Superior temporal gyrus (tissue), 1 donor: ENCODE measurements around the gene RHEBL1.

Source experiments
- DNase-seq: peaks from one replicate; pipeline ENCODE4 v3.0.0-alpha.2; 2016; ENCODE audit errors: extremely low spot score

The RHEBL1 gene

DNA sequence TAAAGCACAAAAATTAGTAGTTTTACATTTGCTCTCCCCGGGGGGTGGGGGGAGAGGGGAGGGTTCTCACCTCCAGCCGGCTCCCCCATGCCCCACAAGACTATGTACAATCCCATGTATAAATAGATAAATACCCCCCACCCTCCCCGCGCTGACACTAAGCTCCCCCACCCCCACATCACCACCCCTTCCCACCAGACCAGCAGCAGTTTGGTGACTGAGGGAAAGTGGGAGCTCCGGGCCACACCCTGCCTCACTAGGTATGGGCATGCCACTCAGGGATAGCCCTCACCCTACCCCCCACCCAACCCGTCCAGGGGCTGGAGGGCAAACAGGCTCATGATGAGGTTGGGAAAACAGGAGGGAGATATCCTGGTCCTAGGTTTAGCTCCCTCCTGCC is 49.3 kb downstream of the RHEBL1 start:
- DNase-seq: no peak

DNA sequence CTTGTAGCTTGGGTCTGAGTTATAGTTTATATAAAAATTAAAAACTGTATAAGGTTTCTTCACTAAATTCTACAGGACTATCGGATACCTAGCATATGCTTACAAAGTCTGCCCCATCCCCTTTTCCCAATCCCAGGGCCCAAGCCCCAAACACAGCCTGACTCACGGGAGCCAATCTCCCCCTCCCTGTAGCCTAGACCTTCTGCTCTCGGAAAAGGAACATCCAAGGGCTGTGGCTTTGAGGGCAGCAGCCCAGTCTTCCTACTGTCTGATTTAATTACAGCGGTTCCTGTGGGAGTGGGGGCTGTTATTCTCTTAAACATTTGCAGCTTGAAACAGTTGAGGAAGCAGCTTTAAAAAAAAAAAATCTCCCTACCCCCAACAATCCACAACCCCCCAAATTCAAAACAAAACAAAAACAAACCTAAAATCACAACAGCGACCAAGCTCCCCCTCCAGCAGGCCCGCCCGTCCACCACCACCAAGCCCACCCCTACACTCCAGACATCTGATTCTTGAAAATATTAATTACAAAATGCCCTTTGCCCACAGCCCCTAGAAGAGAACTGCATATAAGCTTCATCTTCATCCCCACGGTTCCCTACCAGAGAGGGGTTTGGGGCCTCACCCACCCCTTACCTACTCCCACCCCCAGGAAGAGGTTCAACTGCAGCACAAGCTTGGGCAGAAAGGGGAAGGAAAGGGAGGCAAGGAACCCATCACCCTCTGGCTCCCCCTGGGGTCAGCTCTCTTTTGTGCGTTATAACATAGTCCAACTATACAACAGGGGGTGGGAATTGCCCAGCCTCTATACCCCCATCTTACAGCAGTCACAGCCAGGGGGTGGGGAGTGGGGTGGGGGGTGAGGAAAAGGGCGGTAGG is 50.1 kb downstream of the RHEBL1 start:
- DNase-seq: no peak

GRCh38 chr12:49019120-49019430 is 50.7 kb downstream of the RHEBL1 start:
- no peak for DNase-seq

GRCh38 chr12:49018261-49019119 is 51.3 kb downstream of the RHEBL1 start, which contains the start of gene PRKAG1:
Gene PRKAG1, minus strand, starts transcription at chr12:49018776. Its CDS starts 36 bp downstream, at chr12:49018740.
- DNase-seq: peak; percentile 97

DNA sequence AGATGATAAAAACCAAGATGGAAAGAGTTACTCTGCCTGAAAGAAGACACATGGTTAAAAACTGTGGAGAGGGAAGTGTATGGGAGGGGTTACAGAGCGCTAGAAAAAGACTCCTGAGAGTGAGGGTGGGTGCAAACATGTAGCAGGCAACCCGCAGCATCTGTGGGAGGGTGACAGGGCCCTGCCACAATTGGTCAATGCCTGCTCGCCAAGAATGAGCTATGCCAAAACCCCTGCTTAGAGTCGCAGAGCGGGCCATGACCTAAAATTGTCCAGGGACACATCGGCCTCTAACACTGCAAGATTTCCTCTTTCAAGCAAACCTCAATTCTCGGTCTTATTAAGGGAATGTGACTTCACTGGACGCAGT is 51.9 kb downstream of the RHEBL1 start:
- peak; percentile 12 for DNase-seq

DNA sequence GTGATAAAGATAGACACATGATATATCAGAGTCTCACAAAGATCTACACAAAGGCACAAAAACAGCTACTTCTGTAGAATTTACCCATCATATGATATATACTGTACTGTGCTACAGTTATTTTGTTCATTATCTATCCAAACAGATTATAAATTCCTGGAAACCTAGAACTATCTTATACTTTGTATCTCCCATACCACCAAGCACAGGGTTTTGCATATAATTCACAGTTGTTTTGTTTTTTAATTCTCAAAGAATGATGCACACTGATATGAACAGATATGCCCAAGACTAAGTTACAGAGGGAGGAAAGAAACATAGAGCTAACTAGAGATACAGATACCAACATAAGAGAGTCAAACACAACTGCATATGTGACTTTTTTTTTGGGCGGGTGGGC is 54.6 kb downstream of the RHEBL1 start:
- no peak for DNase-seq
